ENCODE results near the gene PDE9A. TPM values are rescaled to one million over a fixed set of nuclear protein-coding genes. Genes with fewer than 3 reads are reported as not detected.
"Not testable (repeated sequence)": the region's sequence is repeated elsewhere in the genome, so short reads cannot be mapped to it uniquely, and the experiment has no call there.

Gene PDE9A
- total and polyA plus RNA-seq, 2 of the 4 experiments (the other 2 are of a cell fraction), result 0.89 to 0.90 TPM

- CTCF ChIA-PET, result interaction anchor here (1.1 kb wide), 1 partner anchor 219 kb away, joined by 3 read pairs; no protein-coding TSS in a partner anchor
- H4K20me1 ChIP-seq (ENCODE audit: insufficient read depth, low read length); H3K4me2 ChIP-seq (ENCODE audit: low read depth, low read length); H4K91ac ChIP-seq (ENCODE audit: insufficient read depth, low read depth, low read length); H4K8ac ChIP-seq (ENCODE audit: low read depth in 2 of 2, low read length in 2 of 2); H3K9me3 ChIP-seq (ENCODE audit: control insufficient read depth, insufficient read depth, low read length); H3K36me3 ChIP-seq (ENCODE audit: control insufficient read depth, insufficient read depth, low read length); H3K9me1 ChIP-seq (ENCODE audit: insufficient read depth, low read length); DNase-seq; H3K23ac ChIP-seq (ENCODE audit: low read depth, low read length); H3K9ac ChIP-seq (ENCODE audit: low read depth, low read length); POLR2A ChIA-PET (ENCODE audit: unreplicated experiment); H3K56ac ChIP-seq (ENCODE audit: extremely low read depth, insufficient read depth, low read length); H2AK9ac ChIP-seq (replicated peaks; ENCODE audit: low read depth, low read length, poor library complexity); H4K5ac ChIP-seq (ENCODE audit: low read depth, low read length); ATAC-seq (ENCODE audit: low read depth); H2BK20ac ChIP-seq (ENCODE audit: low read depth, low read length); BruUV-seq (replicated peaks); H2BK5ac ChIP-seq (ENCODE audit: low read depth, low read length, poor library complexity, severe bottlenecking); H3K4me3 ChIP-seq (ENCODE audit: insufficient read depth, low read depth, low read length); H3K18ac ChIP-seq (ENCODE audit: low read depth, low read length); H3K27ac ChIP-seq (ENCODE audit: insufficient read depth, low read length); H2BK120ac ChIP-seq (ENCODE audit: low read depth, low read length); H3K14ac ChIP-seq (replicated peaks; ENCODE audit: low read depth, low read length); H2AFZ ChIP-seq (replicated peaks; ENCODE audit: low read length, poor library complexity); H3K4me1 ChIP-seq (ENCODE audit: control insufficient read depth, insufficient read depth, low read length); H3K4ac ChIP-seq (ENCODE audit: low read depth, low read length); H2AK5ac ChIP-seq (ENCODE audit: low read depth, low read length); dilution Hi-C loops (cut with HindIII; ENCODE audit: low sequenced_read_pairs, unreplicated experiment); H2BK15ac ChIP-seq (ENCODE audit: low read depth, low read length); in situ Hi-C loops (cut with MboI; ENCODE audit: low sequenced_read_pairs); H3K79me1 ChIP-seq (ENCODE audit: low read depth in 1 of 2, low read length in 2 of 2): not testable (repeated sequence)
- WGBS, 2 experiments (ENCODE audit: extremely low coverage in 2 of 2, insufficient read length in 1 of 2), result no CpG with 5 or more reads among the region's 5 CpGs
- peaks cover 24% of the 10 kb centered on the region for H3K27me3 ChIP-seq (ENCODE audit: control insufficient read depth, insufficient read depth, low read length)
- intact Hi-C loops (cut with micrococcal nuclease), result loop anchor here (10.0 kb wide), 2 partner anchors 158 to 668 kb away; partner anchors contain the start of gene PDE9A
Observed at GRCh38 chr21:42812528-42813241, 159.3 kb downstream of the PDE9A start.
